Measurements from ENCODE around the gene ABCB6.
"Not testable (repeated sequence)": the region's sequence is repeated elsewhere in the genome, so short reads cannot be mapped to it uniquely, and the experiment has no call there.

ABCB6 gene

GRCh38 chr2:219204425-219205164 lies 14.2 kb downstream of the ABCB6 start:
- no peak for TF ChIP-seq CTCF (IDR thresholded peaks at IDR 0.05; ENCODE audit: insufficient read depth, low read length, poor library complexity, severe bottlenecking)
- TF ChIP-seq EZH2phosphoT487 (conservative IDR thresholded peaks at IDR 0.05; ENCODE audit: low read length) = no peak
- H4K20me1 ChIP-seq (ENCODE audit: low read depth, low read length) = no peaks in the 10 kb centered on the region
- H3K4me2 ChIP-seq (ENCODE audit: low read depth, low read length, poor library complexity, severe bottlenecking) = no peak overlapping the region
- H2AFZ ChIP-seq (ENCODE audit: low read depth, low read length, severe bottlenecking) = no peak overlapping the region
- H3K36me3 ChIP-seq (ENCODE audit: low read length) = no peaks in the 10 kb centered on the region
- H3F3A ChIP-seq (ENCODE audit: insufficient read depth) = no peaks in the 10 kb centered on the region
- no peaks in the 10 kb centered on the region for H3K9me2 ChIP-seq (replicated peaks; ENCODE audit: insufficient read depth, low read length)
- H3K9ac ChIP-seq (ENCODE audit: low read length) = no peak overlapping the region
- no peak overlapping the region for H3K27ac ChIP-seq (ENCODE audit: low read depth, low read length)
- no peak overlapping the region for H3K4me3 ChIP-seq (ENCODE audit: insufficient read depth, low read length, poor library complexity, severe bottlenecking)
- H3K79me2 ChIP-seq (ENCODE audit: insufficient read depth, low read length) = no peaks in the 10 kb centered on the region
- H3K27me3 ChIP-seq (ENCODE audit: low read length) = no peaks in the 10 kb centered on the region
- H3K9me3 ChIP-seq (ENCODE audit: insufficient read depth, low read length) = no peaks in the 10 kb centered on the region

GRCh38 chr2:219201331-219201730 lies 17.4 kb downstream of the ABCB6 start:
- not testable (repeated sequence) for H3F3A ChIP-seq (ENCODE audit: insufficient read depth); H3K36me3 ChIP-seq (ENCODE audit: low read length); H2AFZ ChIP-seq (ENCODE audit: low read depth, low read length, severe bottlenecking); H3K4me2 ChIP-seq (ENCODE audit: low read depth, low read length, poor library complexity, severe bottlenecking); H3K27me3 ChIP-seq (ENCODE audit: low read length); H3K9me3 ChIP-seq (ENCODE audit: insufficient read depth, low read length); H3K9ac ChIP-seq (ENCODE audit: low read length); H3K4me3 ChIP-seq (ENCODE audit: insufficient read depth, low read length, poor library complexity, severe bottlenecking); H3K9me2 ChIP-seq (replicated peaks; ENCODE audit: insufficient read depth, low read length); H3K27ac ChIP-seq (ENCODE audit: low read depth, low read length); H3K79me2 ChIP-seq (ENCODE audit: insufficient read depth, low read length); H4K20me1 ChIP-seq (ENCODE audit: low read depth, low read length)

- not testable (repeated sequence) for H3K27ac ChIP-seq (ENCODE audit: low read depth, low read length); H4K20me1 ChIP-seq (ENCODE audit: low read depth, low read length); H3K27me3 ChIP-seq (ENCODE audit: low read length); H3K9me3 ChIP-seq (ENCODE audit: insufficient read depth, low read length); H3K36me3 ChIP-seq (ENCODE audit: low read length); H3K9ac ChIP-seq (ENCODE audit: low read length); H3K79me2 ChIP-seq (ENCODE audit: insufficient read depth, low read length); H3K4me3 ChIP-seq (ENCODE audit: insufficient read depth, low read length, poor library complexity, severe bottlenecking); H3F3A ChIP-seq (ENCODE audit: insufficient read depth); H3K4me2 ChIP-seq (ENCODE audit: low read depth, low read length, poor library complexity, severe bottlenecking); H2AFZ ChIP-seq (ENCODE audit: low read depth, low read length, severe bottlenecking); H3K9me2 ChIP-seq (replicated peaks; ENCODE audit: insufficient read depth, low read length)
Measured at GRCh38 chr2:219200502-219201326, 18.0 kb downstream of the ABCB6 start.

GRCh38 chr2:219199470-219200211 lies 19.1 kb downstream of the ABCB6 start:
- H3K9me3 ChIP-seq (ENCODE audit: insufficient read depth, low read length) = no peaks in the 10 kb centered on the region
- H3K9me2 ChIP-seq (replicated peaks; ENCODE audit: insufficient read depth, low read length) = no peaks in the 10 kb centered on the region
- H3K27me3 ChIP-seq (ENCODE audit: low read length) = no peaks in the 10 kb centered on the region
- no peak for TF ChIP-seq CTCF (IDR thresholded peaks at IDR 0.05; ENCODE audit: insufficient read depth, low read length, poor library complexity, severe bottlenecking)
- no peak for TF ChIP-seq EZH2phosphoT487 (conservative IDR thresholded peaks at IDR 0.05; ENCODE audit: low read length)
- no peaks in the 10 kb centered on the region for H3K79me2 ChIP-seq (ENCODE audit: insufficient read depth, low read length)
- no peak overlapping the region for H3K4me3 ChIP-seq (ENCODE audit: insufficient read depth, low read length, poor library complexity, severe bottlenecking)
- H2AFZ ChIP-seq (ENCODE audit: low read depth, low read length, severe bottlenecking) = no peak overlapping the region
- no peak overlapping the region for H3K27ac ChIP-seq (ENCODE audit: low read depth, low read length)
- H3K36me3 ChIP-seq (ENCODE audit: low read length) = no peaks in the 10 kb centered on the region
- no peak overlapping the region for H3K4me2 ChIP-seq (ENCODE audit: low read depth, low read length, poor library complexity, severe bottlenecking)
- no peaks in the 10 kb centered on the region for H4K20me1 ChIP-seq (ENCODE audit: low read depth, low read length)
- no peak overlapping the region for H3K9ac ChIP-seq (ENCODE audit: low read length)
- no peaks in the 10 kb centered on the region for H3F3A ChIP-seq (ENCODE audit: insufficient read depth)
